GM19328 (cell line): Measurements from ENCODE around the gene NKTR.

ENCODE experiments used
- ATAC-seq: cut with Tn5 transposase; IDR thresholded peaks from one replicate; pipeline ENCODE4 v1.9.1; 2021; ENCODE audit warnings: mild to moderate bottlenecking, moderate library complexity; ENCODE audit not compliant: unreplicated experiment

NKTR gene

DNA sequence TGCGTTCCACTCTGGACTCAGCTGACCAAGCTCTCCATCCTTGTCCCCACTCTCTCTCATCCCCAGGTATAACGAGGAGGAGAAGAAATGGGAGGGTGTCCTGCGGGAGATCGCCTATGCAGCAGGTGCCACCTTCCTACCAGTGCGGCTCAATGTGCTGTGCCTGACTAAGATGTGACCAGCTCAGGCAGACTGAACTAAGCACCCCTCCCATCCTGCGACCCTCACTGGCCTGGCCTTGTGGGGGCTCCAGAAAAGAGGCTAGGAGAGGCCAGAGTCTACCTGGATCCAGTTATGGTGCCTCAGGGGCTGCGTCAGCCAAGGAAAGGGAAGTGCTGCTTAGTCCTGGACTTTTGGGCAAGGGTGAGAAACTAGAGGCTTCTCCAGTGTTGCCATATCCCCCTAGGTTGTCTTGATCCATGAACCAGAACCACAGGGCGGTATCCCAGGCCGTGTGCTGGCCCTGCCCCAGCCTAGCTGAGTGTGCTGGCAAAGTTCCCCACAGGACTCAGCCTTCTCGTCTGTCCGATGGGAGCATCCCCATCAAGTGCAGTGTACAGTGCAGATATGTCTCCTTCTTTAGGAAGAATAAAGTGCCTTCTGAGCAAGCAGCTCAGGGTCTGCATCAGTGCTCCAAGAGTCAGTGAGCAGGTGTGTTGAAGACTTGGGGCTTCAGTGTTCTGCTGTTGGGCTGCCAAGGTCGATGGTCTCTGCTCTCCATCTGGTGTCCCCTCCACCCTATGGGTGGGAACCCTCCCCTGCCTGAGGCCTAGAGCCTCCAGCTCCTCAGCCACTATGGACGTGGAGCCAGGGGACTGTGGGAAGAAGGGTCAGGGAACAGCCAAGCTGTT, 91.6 kb downstream of the NKTR start:
- no peak for ATAC-seq

DNA sequence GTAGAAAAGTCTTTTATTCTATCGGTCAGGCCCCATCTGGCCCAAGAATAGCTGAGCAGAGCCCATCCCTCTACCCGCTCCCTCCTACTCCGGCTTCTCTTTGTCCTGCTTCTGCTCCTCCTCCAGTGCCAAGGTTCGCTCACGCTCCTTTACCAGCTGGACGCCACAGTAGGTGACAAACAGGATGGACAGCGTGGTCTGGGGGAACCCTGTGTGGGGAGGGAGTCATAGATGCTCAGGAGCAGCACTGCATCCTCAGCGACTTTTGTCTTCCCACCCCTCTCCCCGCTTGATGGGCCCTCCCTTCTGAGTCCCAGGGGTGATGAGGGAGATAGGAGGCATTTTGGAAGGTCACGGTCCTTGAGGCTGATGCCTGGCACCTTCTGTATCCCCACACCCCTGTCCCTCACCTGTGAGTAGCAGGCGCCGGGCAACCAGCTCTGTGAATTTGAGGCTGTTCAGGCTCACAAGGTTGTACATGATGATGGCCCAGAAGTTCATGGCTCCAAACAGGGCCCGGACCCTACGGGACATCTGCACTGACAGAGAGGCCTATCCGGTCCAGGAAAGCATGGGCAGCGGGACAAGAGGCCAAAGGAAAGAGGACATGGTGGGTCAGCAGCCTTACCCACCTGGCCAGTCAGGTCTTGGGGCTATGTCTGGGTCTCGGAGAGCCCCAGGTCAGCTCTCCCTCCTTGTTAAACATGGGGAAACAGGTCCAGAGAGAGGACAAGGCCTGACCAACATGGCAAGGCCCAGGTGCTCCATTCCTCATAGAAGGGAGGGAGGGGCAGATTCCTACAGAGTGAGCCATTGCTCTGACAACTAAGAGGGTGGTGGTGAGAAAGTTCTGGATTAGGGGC, 92.4 kb downstream of the NKTR start:
- no peak for ATAC-seq

DNA sequence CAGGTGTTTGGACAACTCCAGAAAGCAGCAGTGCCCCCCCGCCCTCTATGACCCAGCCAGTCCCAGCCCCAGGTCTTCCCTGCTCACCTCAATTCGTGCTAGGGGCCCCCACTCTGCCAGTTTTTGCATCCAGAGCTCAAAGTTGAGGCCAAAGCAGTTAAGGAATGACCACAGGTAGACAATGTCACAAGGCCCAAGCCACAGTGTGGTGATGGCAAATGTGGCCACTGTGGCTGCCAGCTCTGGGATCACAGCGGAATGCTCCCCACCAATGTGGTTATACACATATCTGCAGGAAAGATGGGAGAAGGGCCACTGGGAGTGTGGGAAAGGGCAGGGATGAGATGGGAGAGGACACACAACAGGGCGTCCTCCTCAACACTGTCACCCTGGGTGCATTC, 93.0 kb downstream of the NKTR start:
- ATAC-seq: no peak

DNA sequence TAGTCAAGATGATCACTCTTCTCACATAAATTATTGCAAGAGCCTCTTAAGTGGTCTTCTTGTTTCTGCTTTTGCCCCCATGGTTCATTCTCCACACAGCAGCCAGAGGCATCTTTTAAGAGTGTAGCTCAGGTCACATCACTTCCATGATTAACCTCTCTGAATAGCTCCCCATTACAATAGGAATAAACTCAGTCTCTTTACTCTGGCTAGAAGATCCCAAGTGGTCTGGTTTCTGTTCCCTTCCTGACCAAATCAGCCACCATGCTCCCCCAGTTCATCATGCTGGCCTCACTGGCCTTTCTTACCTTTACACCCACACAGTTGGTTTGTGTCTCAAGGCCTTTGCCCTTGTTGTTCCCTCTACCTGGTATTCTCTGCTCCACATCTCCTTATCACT, 93.9 kb downstream of the NKTR start:
- no peak for ATAC-seq

DNA sequence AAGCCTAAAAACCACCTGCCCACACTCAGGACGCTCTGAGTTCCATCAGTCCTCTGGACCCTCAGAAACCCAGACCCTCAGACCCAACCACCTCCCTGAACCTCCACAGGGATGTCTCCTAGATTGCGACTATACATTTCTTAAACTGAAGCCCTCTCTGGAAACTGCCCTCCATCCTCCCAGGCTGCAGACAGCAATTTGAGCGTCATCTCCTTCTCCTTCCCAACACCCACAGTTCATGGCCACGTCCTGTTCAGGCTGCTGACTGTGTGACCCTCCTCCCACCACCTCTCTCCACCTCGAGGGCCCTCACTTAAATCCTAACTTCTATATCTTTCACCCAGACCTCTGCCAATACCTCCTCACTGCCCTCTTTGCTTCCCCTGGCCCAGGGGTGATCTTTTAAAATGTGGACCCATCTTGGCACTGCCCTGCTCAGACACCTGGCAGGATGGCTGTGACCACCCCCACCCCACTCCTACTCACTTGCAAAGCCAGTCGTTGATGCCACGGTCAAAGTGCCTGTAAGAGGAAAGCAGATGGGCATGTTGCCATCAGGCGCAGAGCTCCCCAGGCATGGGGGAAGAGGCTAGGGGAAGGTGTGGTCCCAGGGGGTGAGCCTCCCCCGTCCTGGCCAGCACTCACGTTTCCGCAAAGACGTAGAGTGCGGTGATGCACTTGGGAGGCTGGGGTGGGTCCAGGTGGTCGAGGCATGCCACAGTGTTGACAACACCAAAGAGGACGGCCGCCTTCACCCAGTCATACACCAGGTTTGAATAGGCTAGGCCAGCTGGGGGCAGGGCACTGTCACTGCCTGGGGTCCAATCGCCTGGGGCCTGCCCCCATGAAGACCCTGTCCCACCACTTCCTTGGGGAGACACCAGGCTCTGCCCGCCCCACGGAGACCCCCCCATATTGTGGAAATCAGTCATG, 96.1 kb downstream of the NKTR start:
- no peak for ATAC-seq

DNA sequence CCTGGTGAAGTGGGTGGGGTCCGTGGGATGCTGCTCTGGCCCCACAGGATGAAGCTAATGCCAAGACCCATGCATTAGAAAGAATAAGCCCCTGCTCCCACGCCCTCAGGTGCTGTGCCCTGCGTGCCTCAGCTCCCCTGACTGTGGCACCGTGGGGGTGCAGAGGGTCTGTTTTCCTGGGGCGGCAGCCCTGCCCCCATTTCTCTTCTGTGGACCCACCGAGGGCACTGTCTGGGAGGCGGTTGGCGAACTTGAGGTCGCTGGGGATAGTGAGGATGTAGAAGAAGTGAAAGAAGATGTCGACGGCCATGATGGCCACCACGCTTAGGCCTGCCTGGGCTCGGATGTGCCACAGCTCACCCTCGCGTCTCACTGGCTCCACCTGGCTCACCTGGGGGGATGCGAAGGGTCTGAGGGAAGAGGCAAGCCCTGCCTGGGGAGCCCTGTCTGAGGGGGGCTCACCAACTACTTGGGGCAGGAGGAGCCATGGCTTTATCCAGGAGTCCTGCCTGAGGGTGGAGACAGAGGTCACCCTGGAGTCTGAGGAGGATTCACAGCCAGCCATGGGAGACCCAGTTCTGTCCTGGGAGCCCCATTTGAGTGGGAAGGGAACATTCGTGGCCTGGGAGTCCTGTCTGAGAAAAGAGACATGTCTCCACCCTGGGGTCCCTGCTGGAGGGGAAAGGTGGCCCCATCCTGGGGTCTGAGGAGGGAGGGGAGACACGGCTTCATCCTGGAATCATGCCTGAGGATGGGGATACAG, 97.0 kb downstream of the NKTR start:
- ATAC-seq: no peak
